Loucy (cell line): ENCODE measurements around the gene LRRTM1.

Experiments
- CTCF ChIP-seq: fragments of 200-600 bp; sonication (generic); conservative IDR thresholded peaks from 2 replicates; pipeline ENCODE4 v1.5.1; 2014; ENCODE audit warnings: mild to moderate bottlenecking, antibody characterized with exemption, low read length
- EZH2phosphoT487 ChIP-seq: fragments of 200-600 bp; IDR thresholded peaks from 2 replicates; pipeline ENCODE4 v1.6.1; 2018; ENCODE audit warnings: antibody characterized with exemption, mild to moderate bottlenecking, moderate library complexity, borderline replicate concordance

- TF ChIP-seq CTCF, result no peak
- no peak for TF ChIP-seq EZH2phosphoT487
Observed at GRCh38 chr2:80338794-80339193, 34.2 kb upstream of the LRRTM1 start.
